Ishikawa (cell line): Measurements from ENCODE around the gene IL36G.

Experiments
- CEBPB ChIP-seq: IDR thresholded peaks from 2 replicates; pipeline ENCODE4 v1.6.1; 2012
- CREB1 ChIP-seq: IDR thresholded peaks from 2 replicates; pipeline ENCODE4 v1.6.1; 2012; ENCODE audit warnings: low read depth
- EGR1 ChIP-seq: IDR thresholded peaks from 2 replicates; pipeline ENCODE4 v1.6.1; 2012
- EP300 ChIP-seq: IDR thresholded peaks from 2 replicates; pipeline ENCODE4 v1.6.1; 2012; ENCODE audit warnings: borderline replicate concordance
- FOXM1 ChIP-seq: IDR thresholded peaks from 2 replicates; pipeline ENCODE4 v1.6.1; 2012; ENCODE audit warnings: low read depth, borderline replicate concordance
- MAX ChIP-seq: IDR thresholded peaks from 2 replicates; pipeline ENCODE4 v1.6.1; 2012
- NFIC ChIP-seq: IDR thresholded peaks from 2 replicates; pipeline ENCODE4 v1.6.1; 2012
- RAD21 ChIP-seq: IDR thresholded peaks from 2 replicates; pipeline ENCODE4 v1.6.1; 2012; ENCODE audit warnings: low read depth
- REST ChIP-seq: IDR thresholded peaks from 2 replicates; pipeline ENCODE4 v1.6.1; 2012; ENCODE audit warnings: low read depth, mild to moderate bottlenecking
- TAF1 ChIP-seq: IDR thresholded peaks from 2 replicates; pipeline ENCODE4 v1.6.1; 2012; ENCODE audit warnings: low read depth, mild to moderate bottlenecking
- TCF12 ChIP-seq: IDR thresholded peaks from 2 replicates; pipeline ENCODE4 v1.6.1; 2012; ENCODE audit warnings: low read depth
- TEAD4 ChIP-seq: IDR thresholded peaks from 2 replicates; pipeline ENCODE4 v1.6.1; 2012
- USF1 ChIP-seq: IDR thresholded peaks from 2 replicates; pipeline ENCODE4 v1.6.1; 2012
- YY1 ChIP-seq: IDR thresholded peaks from 2 replicates; pipeline ENCODE4 v1.6.1; 2012; ENCODE audit warnings: low read depth
- ZBTB7A ChIP-seq: IDR thresholded peaks from 2 replicates; pipeline ENCODE4 v1.6.1; 2012; ENCODE audit warnings: low read depth

The IL36G gene

GRCh38 chr2:113011108-113011507, 33.3 kb downstream of the IL36G start:
- TF ChIP-seq TEAD4 (no peak), CREB1 (no peak), EP300 (no peak), EGR1 (no peak), TAF1 (no peak), TCF12 (no peak), USF1 (no peak)

- TF ChIP-seq EGR1 = no peak
- TF ChIP-seq FOXM1 = no peak
- no peak for TF ChIP-seq TEAD4
- TF ChIP-seq EP300 = no peak
Measured at GRCh38 chr2:113012436-113013335, 34.9 kb downstream of the IL36G start.

- no peak for TF ChIP-seq EGR1
- no peak for TF ChIP-seq RAD21
- no peak for TF ChIP-seq EP300
- TF ChIP-seq FOXM1 = no peak
- TF ChIP-seq USF1 = no peak
- no peak for TF ChIP-seq TEAD4
- no peak for TF ChIP-seq MAX
- no peak for TF ChIP-seq NFIC
- TF ChIP-seq CEBPB = no peak
- TF ChIP-seq REST = no peak
- TF ChIP-seq YY1 = no peak
- TF ChIP-seq ZBTB7A = no peak
- no peak for TF ChIP-seq CREB1
- TF ChIP-seq TAF1 = no peak
- TF ChIP-seq TCF12 = no peak
Measured at GRCh38 chr2:113013336-113013661, 35.5 kb downstream of the IL36G start.

GRCh38 chr2:113014067-113014466, 36.3 kb downstream of the IL36G start:
- no peak for TF ChIP-seq RAD21
- no peak for TF ChIP-seq TEAD4
- no peak for TF ChIP-seq TCF12
- TF ChIP-seq REST = no peak
- TF ChIP-seq EGR1 = no peak
- no peak for TF ChIP-seq ZBTB7A
- TF ChIP-seq USF1 = no peak
- no peak for TF ChIP-seq CEBPB
- TF ChIP-seq TAF1 = no peak
- no peak for TF ChIP-seq CREB1

- TF ChIP-seq ZBTB7A (no peak), CEBPB (no peak), NFIC (no peak), TCF12 (no peak), EP300 (no peak), TEAD4 (no peak), RAD21 (no peak), USF1 (no peak), CREB1 (no peak)
Measured at GRCh38 chr2:113015042-113015441, 37.2 kb downstream of the IL36G start.

GRCh38 chr2:113015655-113016054, 37.8 kb downstream of the IL36G start:
- TF ChIP-seq EGR1 (no peak), RAD21 (no peak), NFIC (no peak), USF1 (no peak), CEBPB (no peak), YY1 (no peak), TEAD4 (no peak), TAF1 (no peak), EP300 (no peak), FOXM1 (no peak), ZBTB7A (no peak), REST (no peak)
